Measurements from ENCODE around the gene CENPO. TPM values are rescaled to one million over a fixed set of nuclear protein-coding genes. Genes with fewer than 3 reads are reported as not detected.

Gene CENPO
- total RNA-seq, 1 experiment from 2014 or later = 27.9 TPM

GRCh38 chr2:24853046-24853445 is 59.8 kb downstream of the CENPO start:
- no peak overlapping the region for H3K4me3 ChIP-seq (replicated peaks in 1 of 2; ENCODE audit: low read depth in 1 of 2, low read length in 2 of 2)
- H3K27ac ChIP-seq (ENCODE audit: low read depth, low read length) = no peak overlapping the region
- ChIA-PET CTCF (no interaction called here), RAD21 (ENCODE audit: low non-redundant PET in 1 of 2, low total read pairs in 2 of 2, uncharacterized antibody in 2 of 2, unreplicated experiment in 2 of 2) (no interaction called here), POLR2A (no interaction called here)
- H3K9me3 ChIP-seq (ENCODE audit: control insufficient read depth in 1 of 2, insufficient read depth in 1 of 2, low read depth in 1 of 2, low read length in 2 of 2) = no peaks in the 10 kb centered on the region
- no peak overlapping the region for H3K9ac ChIP-seq (ENCODE audit: low read length)
- no peak overlapping the region for H3K4me2 ChIP-seq (ENCODE audit: low read length)
- BruUV-seq (replicated peaks) = no TSS peak
- DNase-seq (ENCODE audit: low read depth, low spot score) = no peak
- no peaks in the 10 kb centered on the region for H4K20me1 ChIP-seq (ENCODE audit: insufficient read depth)
- TF ChIP-seq FOSL1 (IDR thresholded peaks at IDR 0.05; ENCODE audit: low read depth) = no peak
- TF ChIP-seq POLR2AphosphoS5 (IDR thresholded peaks at IDR 0.05; ENCODE audit: low read depth, low read length) = no peak
- no peak for TF ChIP-seq ZFX (IDR thresholded peaks at IDR 0.05)
- no peak for TF ChIP-seq EZH2phosphoT487 (IDR thresholded peaks at IDR 0.05; ENCODE audit: borderline replicate concordance)
- TF ChIP-seq ATF3 (IDR thresholded peaks at IDR 0.05) = no peak
- TF ChIP-seq ZNF274 (IDR thresholded peaks at IDR 0.05; ENCODE audit: low read depth, low read length) = no peak
- TF ChIP-seq EGR1 (IDR thresholded peaks at IDR 0.05; ENCODE audit: low read depth) = no peak
- no peak for TF ChIP-seq SIN3A (IDR thresholded peaks at IDR 0.05; ENCODE audit: low read depth)
- no peak for TF ChIP-seq EZH2 (IDR thresholded peaks at IDR 0.05)
- TF ChIP-seq POLR2A (IDR thresholded peaks at IDR 0.05; ENCODE audit: borderline replicate concordance, extremely low read depth, insufficient read depth, insufficient read length) = no peak
- H3K9me2 ChIP-seq (ENCODE audit: insufficient read depth) = no peaks in the 10 kb centered on the region
- H3K27me3 ChIP-seq (ENCODE audit: insufficient read depth, low read length) = no peaks in the 10 kb centered on the region
- H3K4me1 ChIP-seq (ENCODE audit: control insufficient read depth in 1 of 2, insufficient read depth in 2 of 2, low read length in 2 of 2) = no peaks in the 10 kb centered on the region
- no peak overlapping the region for H2AFZ ChIP-seq (ENCODE audit: low read depth, low read length, poor library complexity, severe bottlenecking)
- peaks cover 0 to 7% of the 10 kb centered on the region in 2 experiments; a peak in 1 of 4 replicates for H3K36me3 ChIP-seq (ENCODE audit: control insufficient read depth in 1 of 2, insufficient read depth in 2 of 2, low read length in 2 of 2)
- intact Hi-C loops (cut with micrococcal nuclease) = no loop called here
- no peaks in the 10 kb centered on the region; the same call in 1 of the 2 replicates for H3K79me2 ChIP-seq (ENCODE audit: insufficient read depth, low read length)
- no peak for ATAC-seq

GRCh38 chr2:24853996-24854395 is 60.8 kb downstream of the CENPO start:
- Histone ChIP-seq H3K9me2 (ENCODE audit: insufficient read depth) (no peaks in the 10 kb centered on the region), H3K9ac (ENCODE audit: low read length) (no peak overlapping the region), H3K27ac (ENCODE audit: low read depth, low read length) (no peak overlapping the region), H4K20me1 (ENCODE audit: insufficient read depth) (no peaks in the 10 kb centered on the region), H3K27me3 (ENCODE audit: insufficient read depth, low read length) (no peaks in the 10 kb centered on the region), H3K79me2 (ENCODE audit: insufficient read depth, low read length) (no peaks in the 10 kb centered on the region; the same call in 1 of the 2 replicates), H3K4me3 (replicated peaks in 1 of 2; ENCODE audit: low read depth in 1 of 2, low read length in 2 of 2) (no peak overlapping the region), H2AFZ (ENCODE audit: low read depth, low read length, poor library complexity, severe bottlenecking) (no peak overlapping the region), H3K36me3 (ENCODE audit: control insufficient read depth in 1 of 2, insufficient read depth in 2 of 2, low read length in 2 of 2) (peaks cover 0 to 7% of the 10 kb centered on the region in 2 experiments; a peak in 1 of 4 replicates), H3K9me3 (ENCODE audit: control insufficient read depth in 1 of 2, insufficient read depth in 1 of 2, low read depth in 1 of 2, low read length in 2 of 2) (no peaks in the 10 kb centered on the region), H3K4me1 (ENCODE audit: control insufficient read depth in 1 of 2, insufficient read depth in 2 of 2, low read length in 2 of 2) (no peaks in the 10 kb centered on the region), H3K4me2 (ENCODE audit: low read length) (no peak overlapping the region)
- ChIA-PET RAD21 (ENCODE audit: low non-redundant PET in 1 of 2, low total read pairs in 2 of 2, uncharacterized antibody in 2 of 2, unreplicated experiment in 2 of 2) (no interaction called here), POLR2A (no interaction called here), CTCF (no interaction called here)
- no peak for DNase-seq (ENCODE audit: low read depth, low spot score)
- BruUV-seq (replicated peaks) = no TSS peak
- no peak for TF ChIP-seq MAX (IDR thresholded peaks at IDR 0.05)
- TF ChIP-seq ELF1 (IDR thresholded peaks at IDR 0.05; ENCODE audit: borderline replicate concordance, low read depth) = no peak
- TF ChIP-seq POLR2A (IDR thresholded peaks at IDR 0.05; ENCODE audit: borderline replicate concordance, extremely low read depth, insufficient read depth, insufficient read length) = no peak
- no peak for TF ChIP-seq SRF (IDR thresholded peaks at IDR 0.05; ENCODE audit: low read depth)
- no peak for TF ChIP-seq JUND (IDR thresholded peaks at IDR 0.05)
- no peak for TF ChIP-seq RAD21 (IDR thresholded peaks at IDR 0.05; ENCODE audit: low read depth)
- TF ChIP-seq YY1 (IDR thresholded peaks at IDR 0.05; ENCODE audit: extremely low read depth, insufficient replicate concordance, low read depth, low read length) = no peak
- no peak for TF ChIP-seq ATF3 (IDR thresholded peaks at IDR 0.05)
- intact Hi-C loops (cut with micrococcal nuclease) = no loop called here
- no peak for ATAC-seq
